GM19463 (cell line): ENCODE results near the gene SIAE.

Experiments used
- ATAC-seq: cut with Tn5 transposase; IDR thresholded peaks from one replicate; pipeline ENCODE4 v1.9.1; 2021; ENCODE audit warnings: mild to moderate bottlenecking, moderate library complexity; ENCODE audit not compliant: unreplicated experiment

The SIAE gene

DNA sequence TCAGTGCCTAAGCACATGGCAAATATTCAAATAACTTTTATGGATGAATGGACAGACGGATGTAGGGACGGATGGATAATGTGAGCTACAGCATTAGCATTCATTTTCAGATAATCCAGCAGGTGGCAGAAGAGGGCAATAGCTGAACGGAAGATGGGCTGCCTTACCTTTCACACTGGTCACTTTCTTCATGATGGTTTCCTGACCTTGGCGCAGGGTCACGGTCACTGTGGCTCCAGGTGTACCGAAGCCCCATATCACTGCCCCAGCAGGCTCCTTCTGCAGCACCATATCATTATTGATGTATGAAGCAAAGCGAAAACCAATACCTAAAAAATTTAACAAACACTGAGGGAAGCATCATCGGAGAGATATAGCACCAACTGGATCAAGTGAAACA lies 4.3 kb downstream of the SIAE start:
- peak; percentile 37 for ATAC-seq

- ATAC-seq: no peak
Measured at GRCh38 chr11:124667601-124668000, 5.9 kb downstream of the SIAE start.

DNA sequence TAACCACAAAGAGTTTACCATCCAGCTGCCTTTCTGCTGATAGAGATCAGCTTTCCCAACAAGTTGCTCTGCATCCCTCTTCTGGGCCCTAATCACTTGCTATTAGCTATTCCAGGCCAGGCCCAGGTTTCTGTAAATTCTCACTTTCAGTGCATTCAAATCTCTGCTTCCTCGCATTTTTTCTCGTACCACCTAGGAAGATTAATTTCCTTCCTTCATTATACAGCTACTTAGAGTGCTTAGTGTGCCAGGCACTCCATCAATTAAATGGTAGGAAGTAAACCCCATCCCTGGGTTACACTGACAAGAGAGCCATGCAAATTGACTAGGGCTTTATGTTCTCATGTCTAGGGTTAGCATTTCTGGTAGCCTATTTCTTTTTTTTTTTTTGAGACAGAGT lies 9.7 kb downstream of the SIAE start:
- no peak for ATAC-seq

DNA sequence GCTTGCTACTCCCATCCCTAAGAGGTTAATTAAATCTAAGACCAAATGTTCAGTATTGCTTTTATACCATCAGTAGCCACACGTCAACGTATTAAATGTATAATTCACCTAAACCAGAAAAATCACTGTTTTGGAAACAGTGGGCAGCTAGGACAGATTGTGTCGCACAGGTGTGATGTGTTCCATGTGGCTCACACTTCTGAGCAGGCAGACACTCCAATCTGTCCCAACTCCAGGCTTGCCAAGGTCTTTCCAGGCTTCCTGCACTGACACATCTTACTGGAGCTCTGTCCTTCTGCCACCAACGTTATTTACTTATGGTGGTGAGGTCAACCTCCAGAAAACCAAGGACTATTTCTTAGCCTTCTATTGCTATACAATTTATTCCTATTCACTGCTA lies 11.4 kb downstream of the SIAE start:
- ATAC-seq: no peak

DNA sequence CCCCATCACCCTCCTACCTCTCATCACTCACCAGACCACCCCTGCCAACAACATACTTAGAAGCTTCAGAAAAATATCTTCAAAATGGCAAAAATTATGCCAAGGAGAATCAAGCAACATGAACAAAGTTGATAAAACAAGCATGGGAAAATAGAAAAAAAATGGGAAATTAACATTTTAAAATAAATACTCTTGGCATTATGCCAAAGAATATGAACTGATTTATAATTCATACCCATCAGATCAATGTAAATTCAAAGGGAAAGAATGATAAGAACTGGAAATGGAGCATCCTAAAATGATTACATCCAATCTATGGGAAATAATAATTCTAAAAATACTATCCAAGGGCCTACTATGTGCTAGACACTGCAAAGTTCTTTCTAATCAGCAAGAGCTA lies 12.0 kb downstream of the SIAE start:
- no peak for ATAC-seq

DNA sequence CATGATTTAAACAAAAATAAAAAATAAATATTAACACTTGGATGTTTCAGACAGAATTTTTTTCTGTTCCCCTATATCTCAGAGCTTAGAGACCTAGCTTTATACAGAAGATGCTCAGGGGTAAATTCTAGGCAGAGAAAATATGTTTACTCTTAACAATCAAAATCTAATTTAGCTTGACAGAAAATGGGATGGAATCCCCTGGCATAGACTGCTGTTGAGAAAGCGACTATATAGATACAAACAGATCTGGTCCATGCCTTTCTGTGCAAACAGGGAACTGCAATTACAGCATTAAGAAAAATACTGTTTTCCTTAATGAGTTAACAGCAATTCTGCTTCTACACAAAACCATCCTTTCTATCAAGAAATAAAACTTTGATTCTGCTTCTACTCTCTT lies 14.6 kb downstream of the SIAE start:
- no peak for ATAC-seq

- no peak for ATAC-seq
Measured at GRCh38 chr11:124658501-124658900, 15.0 kb downstream of the SIAE start.

- no peak for ATAC-seq
Measured at GRCh38 chr11:124657904-124658303, 15.6 kb downstream of the SIAE start.

DNA sequence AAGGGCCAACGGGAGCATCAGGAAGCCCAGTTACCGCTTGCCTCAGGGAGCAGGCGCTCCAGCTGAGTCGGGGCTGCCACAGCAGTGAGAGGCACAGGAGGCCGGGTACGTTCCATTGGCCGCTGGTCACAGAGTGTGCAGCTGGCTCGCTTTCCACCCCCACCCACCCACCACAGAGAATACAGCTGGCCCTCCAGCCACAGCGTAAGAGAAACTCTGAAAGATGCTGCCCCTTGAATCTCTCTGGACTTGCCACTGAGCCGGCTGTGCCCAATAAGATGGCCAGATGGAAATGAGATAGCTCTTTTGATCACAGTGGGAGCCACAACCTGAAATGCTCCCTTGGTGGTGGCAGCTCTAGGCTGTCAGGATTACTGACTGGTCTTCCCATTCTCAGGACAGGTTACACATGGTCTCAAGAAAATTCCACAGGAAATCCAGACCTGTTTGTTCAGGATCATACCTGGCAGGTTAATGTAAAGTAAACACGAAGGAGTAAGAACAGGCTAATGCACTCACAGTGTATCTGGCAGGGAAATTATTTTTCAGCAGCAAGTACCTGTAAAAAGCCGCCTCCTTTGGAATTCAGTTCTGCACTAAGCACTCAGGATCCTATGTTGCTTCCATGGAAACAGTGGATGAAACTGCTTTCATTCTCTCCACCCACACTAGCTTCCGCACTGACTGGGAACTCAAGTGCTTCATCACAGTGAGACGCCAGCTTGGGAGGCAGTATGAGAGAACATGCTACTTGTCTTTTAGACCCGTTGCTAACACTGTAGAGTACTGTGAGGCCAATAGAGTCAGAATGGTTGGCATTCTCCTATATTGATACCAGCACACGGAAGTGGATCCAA lies 16.5 kb downstream of the SIAE start:
- no peak for ATAC-seq

GRCh38 chr11:124648610-124649009 lies 24.9 kb downstream of the SIAE start:
- no peak for ATAC-seq

DNA sequence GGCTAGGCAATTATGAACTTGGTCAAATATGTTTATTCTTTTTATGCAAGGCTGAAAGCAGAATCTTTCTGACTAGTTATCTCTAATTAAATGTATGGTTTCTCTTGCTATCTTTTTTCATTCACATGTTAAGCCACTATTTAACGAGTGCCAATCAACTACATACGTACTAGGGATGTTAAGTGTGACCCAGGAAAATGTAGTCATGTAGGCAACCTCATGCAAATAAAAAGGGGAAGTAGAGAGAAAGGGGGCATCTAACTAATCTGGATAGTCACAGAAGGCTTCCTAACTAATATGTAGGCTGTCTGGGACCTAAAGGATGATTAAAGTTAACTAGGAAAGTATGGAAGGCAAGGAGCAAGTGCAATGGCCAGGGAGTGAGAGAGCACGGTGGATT lies 27.4 kb downstream of the SIAE start:
- ATAC-seq: peak; percentile 54

GRCh38 chr11:124644426-124645280 lies 28.9 kb downstream of the SIAE start:
- peak; percentile 57 for ATAC-seq

DNA sequence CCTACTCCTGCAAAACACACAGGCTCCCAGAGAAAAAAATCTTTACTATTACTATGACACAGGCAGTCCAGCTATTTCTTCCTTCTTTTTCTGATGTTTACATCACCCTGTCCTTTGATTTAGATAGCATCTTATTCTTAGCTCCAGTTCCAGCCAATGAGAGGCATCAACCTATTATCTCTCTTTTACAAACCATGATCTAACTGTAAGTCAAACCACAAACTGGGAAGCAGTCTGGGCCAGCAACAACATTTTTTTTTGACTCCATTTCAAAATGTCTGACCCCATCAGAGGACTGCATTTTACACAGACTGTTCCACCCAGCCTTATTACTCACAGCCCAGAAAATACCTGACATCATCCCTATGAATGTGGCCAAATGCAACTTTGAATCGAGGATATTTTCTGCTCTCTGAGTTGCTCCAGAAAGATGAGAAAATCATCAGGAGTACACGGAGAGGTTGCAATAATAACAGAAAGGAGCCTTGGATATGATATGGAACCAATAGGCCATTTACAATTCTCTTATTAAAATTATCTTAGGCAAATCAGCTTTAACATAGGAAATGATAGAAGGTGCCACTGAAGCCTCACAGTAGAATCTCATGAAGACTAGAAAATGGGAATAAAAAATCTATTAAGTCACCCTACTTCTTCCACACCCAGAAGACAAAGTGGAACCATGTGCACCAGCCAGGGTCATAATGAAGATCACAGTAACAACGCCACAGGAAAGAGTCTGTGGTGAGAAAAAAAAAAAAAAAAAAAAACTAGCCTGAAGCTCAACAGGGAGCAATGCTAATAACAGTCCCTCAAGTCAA lies 29.7 kb downstream of the SIAE start:
- ATAC-seq: no peak

DNA sequence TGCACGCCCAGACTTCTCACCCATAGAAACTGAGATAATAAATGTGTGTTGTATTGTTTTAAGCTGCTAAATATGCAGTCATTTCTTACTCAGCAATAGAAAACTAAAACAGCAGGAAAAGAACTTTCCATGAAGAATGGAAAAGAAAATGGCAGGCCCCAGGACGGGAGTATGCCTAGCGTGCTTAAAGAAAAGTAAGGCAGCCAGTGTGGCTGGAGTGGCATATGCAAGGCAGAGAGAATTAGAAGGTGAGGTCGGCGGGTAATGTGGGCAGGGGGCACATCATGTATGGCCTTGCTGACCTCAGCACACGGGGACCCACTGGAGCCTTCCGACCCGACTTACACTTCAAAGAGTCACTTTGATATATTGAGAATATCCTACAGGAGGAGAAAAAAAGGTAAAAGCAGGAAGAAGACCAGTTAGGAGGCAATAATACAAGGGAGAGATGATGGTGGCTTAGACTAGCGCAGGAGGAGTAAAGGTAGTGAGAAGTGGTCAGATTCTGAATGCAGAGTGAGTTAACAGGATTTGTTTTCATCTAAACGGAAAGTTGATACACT lies 30.4 kb downstream of the SIAE start:
- ATAC-seq: no peak

GRCh38 chr11:124642628-124643027 lies 30.9 kb downstream of the SIAE start:
- ATAC-seq: no peak

GRCh38 chr11:124640666-124641065 lies 32.9 kb downstream of the SIAE start:
- no peak for ATAC-seq

GRCh38 chr11:124639186-124639585 lies 34.4 kb downstream of the SIAE start:
- no peak for ATAC-seq

- ATAC-seq: no peak
Measured at GRCh38 chr11:124638500-124638899, 35.0 kb downstream of the SIAE start.

GRCh38 chr11:124635932-124636331 lies 37.6 kb downstream of the SIAE start:
- ATAC-seq: no peak

GRCh38 chr11:124633355-124633754 lies 40.2 kb downstream of the SIAE start:
- ATAC-seq: no peak

DNA sequence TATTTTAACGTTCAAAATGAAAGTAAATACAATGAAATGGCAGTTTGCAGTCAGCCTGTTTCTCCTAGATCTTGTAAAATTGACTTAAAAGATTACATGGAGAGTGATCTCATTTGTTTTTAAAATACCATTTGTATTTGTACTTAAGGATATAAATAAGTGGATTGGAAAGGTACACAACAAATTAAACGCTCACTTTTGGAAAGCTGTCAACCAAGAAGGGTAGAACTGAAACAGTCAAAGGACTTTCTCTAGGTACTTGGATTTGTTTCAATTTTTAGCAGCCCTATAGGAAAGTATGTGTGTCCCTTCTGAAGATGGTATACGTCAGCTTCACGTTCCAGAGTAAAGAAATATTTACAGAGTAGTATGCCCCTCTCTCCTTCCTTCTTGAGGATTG lies 43.6 kb downstream of the SIAE start:
- ATAC-seq: no peak
